Trophoblast cell (in vitro differentiated cells and primary cell): ENCODE results near the gene THADA.

Experiments used
- DNase-seq, 2 donors: peaks; one replicate each; pipeline ENCODE4 v3.0.0-alpha.2; 2016
- H2AFZ ChIP-seq: 2 replicates; pipeline ENCODE4 v1.6.1; 2013; ENCODE audit warnings: low read length, moderate library complexity, mild to moderate bottlenecking; ENCODE audit not compliant: insufficient read depth, poor library complexity
- H2AK5ac ChIP-seq: 2 replicates; pipeline ENCODE4 v1.6.1; 2013; ENCODE audit warnings: mild to moderate bottlenecking, low read length
- H2BK120ac ChIP-seq: 2 replicates; pipeline ENCODE4 v1.6.1; 2013; ENCODE audit warnings: low read length, mild to moderate bottlenecking, moderate library complexity; ENCODE audit not compliant: insufficient read depth, poor library complexity
- H2BK12ac ChIP-seq: 2 replicates; pipeline ENCODE4 v1.6.1; 2013; ENCODE audit warnings: mild to moderate bottlenecking, low read length, moderate library complexity
- H2BK5ac ChIP-seq: 2 replicates; pipeline ENCODE4 v1.6.1; 2013; ENCODE audit warnings: low read length, low read depth, moderate library complexity, mild to moderate bottlenecking; ENCODE audit not compliant: poor library complexity
- H3K14ac ChIP-seq: 2 replicates; pipeline ENCODE4 v1.6.1; 2013; ENCODE audit warnings: mild to moderate bottlenecking, low read length
- H3K18ac ChIP-seq: 2 replicates; pipeline ENCODE4 v1.6.1; 2013; ENCODE audit warnings: mild to moderate bottlenecking, low read length
- H3K23ac ChIP-seq: 2 replicates; pipeline ENCODE4 v1.6.1; 2013; ENCODE audit warnings: low read length
- H3K27ac ChIP-seq: 2 replicates; pipeline ENCODE4 v1.5.1; 2013; ENCODE audit warnings: low read depth, mild to moderate bottlenecking, inconsistent platforms, low read length, moderate library complexity
- H3K27me3 ChIP-seq: 2 replicates; pipeline ENCODE4 v1.6.1; 2013; ENCODE audit warnings: inconsistent platforms, mild to moderate bottlenecking, low read length, moderate library complexity; ENCODE audit not compliant: insufficient read depth
- H3K36me3 ChIP-seq, 2 experiments: 1 replicate in 1 of 2; 2 replicates in 1 of 2; pipeline ENCODE4 v1.6.1; 2013; ENCODE audit warnings: low read length in 2 of 2, mild to moderate bottlenecking in 2 of 2, moderate library complexity in 1 of 2; ENCODE audit not compliant: insufficient read depth in 2 of 2, control insufficient read depth in 1 of 2
- H3K4ac ChIP-seq: 2 replicates; pipeline ENCODE4 v1.6.1; 2013; ENCODE audit warnings: low read depth, mild to moderate bottlenecking, low read length, moderate library complexity
- H3K4me1 ChIP-seq, 2 experiments: 1 replicate in 1 of 2; 2 replicates in 1 of 2; pipeline ENCODE4 v1.6.1; 2013; ENCODE audit warnings: low read length in 2 of 2, mild to moderate bottlenecking in 2 of 2, moderate library complexity in 1 of 2; ENCODE audit not compliant: insufficient read depth in 2 of 2, control insufficient read depth in 1 of 2
- H3K4me2 ChIP-seq: 2 replicates; pipeline ENCODE4 v1.6.1; 2013; ENCODE audit warnings: inconsistent platforms, mild to moderate bottlenecking, low read length, moderate library complexity
- H3K4me3 ChIP-seq: 2 replicates; pipeline ENCODE4 v1.5.1; 2013; ENCODE audit warnings: mild to moderate bottlenecking, low read depth, low read length, inconsistent platforms
- H3K79me1 ChIP-seq: one replicate; pipeline ENCODE4 v1.6.1; 2013; ENCODE audit warnings: low read length
- H3K79me2 ChIP-seq: 2 replicates; pipeline ENCODE4 v1.6.1; 2013; ENCODE audit warnings: low read length, mild to moderate bottlenecking; ENCODE audit not compliant: control insufficient read depth, insufficient read depth, poor library complexity
- H3K9ac ChIP-seq: 2 replicates; pipeline ENCODE4 v1.6.1; 2013; ENCODE audit warnings: mild to moderate bottlenecking, low read length
- H3K9me3 ChIP-seq: 2 replicates; pipeline ENCODE4 v1.6.1; 2013; ENCODE audit warnings: low read depth, mild to moderate bottlenecking, control low read depth, inconsistent platforms, low read length; ENCODE audit not compliant: insufficient read depth
- H4K12ac ChIP-seq: 2 replicates; pipeline ENCODE4 v1.6.1; 2013; ENCODE audit warnings: low read depth, mild to moderate bottlenecking, low read length, moderate library complexity
- H4K8ac ChIP-seq: 2 replicates; pipeline ENCODE4 v1.6.1; 2013; ENCODE audit warnings: low read depth, mild to moderate bottlenecking, low read length, moderate library complexity
- H4K91ac ChIP-seq: one replicate; pipeline ENCODE4 v1.6.1; 2013; ENCODE audit warnings: low read depth, mild to moderate bottlenecking, low read length, moderate library complexity
- WGBS: extraction: QIAGEN DNeasy Blood & Tissue Kit; methylation state at CpG from one replicate; pipeline ENCODE4 v1.1.7; 2013; ENCODE audit warnings: missing lambda C conversion rate; ENCODE audit not compliant: insufficient read length, insufficient coverage; ENCODE audit errors: extremely low coverage; 5-methylcytosine and 5-hydroxymethylcytosine counted together

THADA gene

GRCh38 chr2:43491065-43491639, 104.7 kb downstream of the THADA start:
- Histone ChIP-seq H3K36me3 (no peaks in the 10 kb centered on the region), H3K9me3 (no peaks in the 10 kb centered on the region), H3K4ac (no peak overlapping the region), H3K14ac (no peak overlapping the region), H3K79me1 (no peaks in the 10 kb centered on the region), H3K27me3 (no peaks in the 10 kb centered on the region), H3K4me1 (no peaks in the 10 kb centered on the region), H3K27ac (no peak overlapping the region), H3K79me2 (no peaks in the 10 kb centered on the region), H4K12ac (no peak overlapping the region), H3K9ac (no peak overlapping the region), H3K4me2 (no peak overlapping the region), H4K91ac (no peak overlapping the region), H3K4me3 (no peak overlapping the region), H4K8ac (no peak overlapping the region), H2BK120ac (no peak overlapping the region), H2BK12ac (no peak overlapping the region), H2BK5ac (no peak overlapping the region), H3K23ac (no peak overlapping the region), H2AFZ (no peak overlapping the region), H2AK5ac (no peak overlapping the region), H3K18ac (no peak overlapping the region)
- DNase-seq = no peak
- WGBS = no CpG with 5 or more reads among the region's 2 CpGs

- H4K8ac ChIP-seq = no peak overlapping the region
- no peak overlapping the region for H3K4me2 ChIP-seq
- no peak for DNase-seq
- H3K9ac ChIP-seq = no peak overlapping the region
- no peak overlapping the region for H2BK120ac ChIP-seq
- no peak overlapping the region for H4K12ac ChIP-seq
- H3K27me3 ChIP-seq = no peaks in the 10 kb centered on the region
- no peak overlapping the region for H3K4ac ChIP-seq
- no CpG with 5 or more reads among the region's 1 CpG for WGBS
- no peaks in the 10 kb centered on the region for H3K36me3 ChIP-seq
- no peak overlapping the region for H2BK5ac ChIP-seq
- no peaks in the 10 kb centered on the region for H3K79me2 ChIP-seq
- no peak overlapping the region for H3K14ac ChIP-seq
- no peak overlapping the region for H2BK12ac ChIP-seq
- no peak overlapping the region for H3K23ac ChIP-seq
- H3K79me1 ChIP-seq = no peaks in the 10 kb centered on the region
- no peak overlapping the region for H3K27ac ChIP-seq
- H3K18ac ChIP-seq = no peak overlapping the region
- H3K4me1 ChIP-seq = no peaks in the 10 kb centered on the region
- no peak overlapping the region for H4K91ac ChIP-seq
- H3K4me3 ChIP-seq = no peak overlapping the region
- no peak overlapping the region for H2AFZ ChIP-seq
- no peaks in the 10 kb centered on the region for H3K9me3 ChIP-seq
- no peak overlapping the region for H2AK5ac ChIP-seq
Observed at GRCh38 chr2:43490252-43490786, 105.5 kb downstream of the THADA start.

- no peak overlapping the region for H3K4ac ChIP-seq
- no peak overlapping the region for H3K9ac ChIP-seq
- H4K8ac ChIP-seq = no peak overlapping the region
- no peak overlapping the region for H2BK5ac ChIP-seq
- H3K79me2 ChIP-seq = no peaks in the 10 kb centered on the region
- H2BK120ac ChIP-seq = no peak overlapping the region
- no peaks in the 10 kb centered on the region for H3K36me3 ChIP-seq
- no peak overlapping the region for H3K23ac ChIP-seq
- WGBS = no CpG with 5 or more reads among the region's 3 CpGs
- no peak for DNase-seq
- no peak overlapping the region for H3K27ac ChIP-seq
- no peak overlapping the region for H3K14ac ChIP-seq
- H4K12ac ChIP-seq = no peak overlapping the region
- H3K4me3 ChIP-seq = no peak overlapping the region
- H3K79me1 ChIP-seq = no peaks in the 10 kb centered on the region
- H2AFZ ChIP-seq = no peak overlapping the region
- no peak overlapping the region for H3K4me2 ChIP-seq
- no peak overlapping the region for H3K18ac ChIP-seq
- no peak overlapping the region for H2AK5ac ChIP-seq
- H2BK12ac ChIP-seq = no peak overlapping the region
- no peaks in the 10 kb centered on the region for H3K4me1 ChIP-seq
- H3K9me3 ChIP-seq = no peaks in the 10 kb centered on the region
- H3K27me3 ChIP-seq = no peaks in the 10 kb centered on the region
- no peak overlapping the region for H4K91ac ChIP-seq
Observed at GRCh38 chr2:43488737-43489136, 107.1 kb downstream of the THADA start.

GRCh38 chr2:43486603-43487002, 109.2 kb downstream of the THADA start:
- H3K4ac ChIP-seq = no peak overlapping the region
- no peak overlapping the region for H4K91ac ChIP-seq
- H3K79me2 ChIP-seq = no peaks in the 10 kb centered on the region
- no peaks in the 10 kb centered on the region for H3K4me1 ChIP-seq
- no peak overlapping the region for H3K14ac ChIP-seq
- H3K36me3 ChIP-seq = no peaks in the 10 kb centered on the region
- H3K4me3 ChIP-seq = no peak overlapping the region
- H3K79me1 ChIP-seq = no peaks in the 10 kb centered on the region
- peak in 1 of 2 donors; percentile 39 for DNase-seq
- no peak overlapping the region for H2AK5ac ChIP-seq
- no peaks in the 10 kb centered on the region for H3K27me3 ChIP-seq
- H2BK12ac ChIP-seq = no peak overlapping the region
- H2BK120ac ChIP-seq = no peak overlapping the region
- no peak overlapping the region for H3K23ac ChIP-seq
- no peak overlapping the region for H3K4me2 ChIP-seq
- H2AFZ ChIP-seq = no peak overlapping the region
- no peaks in the 10 kb centered on the region for H3K9me3 ChIP-seq
- H4K12ac ChIP-seq = no peak overlapping the region
- no peak overlapping the region for H3K27ac ChIP-seq
- H2BK5ac ChIP-seq = no peak overlapping the region
- H4K8ac ChIP-seq = no peak overlapping the region
- no peak overlapping the region for H3K9ac ChIP-seq
- H3K18ac ChIP-seq = no peak overlapping the region
